Astrocyte (in vitro differentiated cells and primary cell): Measurements from ENCODE around the gene RCL1. TPM values are rescaled to one million over a fixed set of nuclear protein-coding genes. Genes with fewer than 3 reads are reported as not detected.

ENCODE experiments used
- DNase-seq: peaks from one replicate; pipeline ENCODE4 v3.0.0-alpha.2; 2010; ENCODE audit warnings: low read depth
- FAIRE-seq: peaks from 2 replicates; lab custom pipeline; 2011; peaks lifted over from hg19 to GRCh38; lab: Jason Lieb, UNC
- H2AFZ ChIP-seq: 2 replicates; pipeline ENCODE4 v1.6.0; 2012; ENCODE audit warnings: low read depth, low read length, inconsistent platforms
- H3K27ac ChIP-seq: 2 replicates; pipeline ENCODE4 v1.5.1; 2011; ENCODE audit warnings: low read depth, low read length, inconsistent platforms
- H3K27me3 ChIP-seq: 2 replicates; pipeline ENCODE4 v1.6.0; 2011; ENCODE audit warnings: low read length, inconsistent platforms; ENCODE audit not compliant: insufficient read depth
- H3K36me3 ChIP-seq: 2 replicates; pipeline ENCODE4 v1.5.1; 2011; ENCODE audit warnings: low read length, inconsistent platforms; ENCODE audit not compliant: insufficient read depth
- H3K4me1 ChIP-seq: 2 replicates; pipeline ENCODE4 v1.5.1; 2011; ENCODE audit warnings: low read length, inconsistent platforms; ENCODE audit not compliant: insufficient read depth
- H3K4me2 ChIP-seq: 2 replicates; pipeline ENCODE4 v1.6.0; 2012; ENCODE audit warnings: low read length, inconsistent platforms
- H3K4me3 ChIP-seq: 2 replicates; pipeline ENCODE4 v1.5.1; 2011; ENCODE audit warnings: low read depth, mild to moderate bottlenecking, low read length, inconsistent platforms; ENCODE audit not compliant: insufficient read depth
- H3K79me2 ChIP-seq: 2 replicates; pipeline ENCODE4 v1.6.0; 2012; ENCODE audit warnings: mild to moderate bottlenecking, low read length, inconsistent platforms; ENCODE audit not compliant: insufficient read depth
- H3K9ac ChIP-seq: 2 replicates; pipeline ENCODE4 v1.6.0; 2012; ENCODE audit warnings: mild to moderate bottlenecking, low read length, inconsistent platforms
- H3K9me3 ChIP-seq: 2 replicates; pipeline ENCODE4 v1.5.1; 2012; ENCODE audit warnings: low read depth, mild to moderate bottlenecking, low read length, inconsistent platforms; ENCODE audit not compliant: insufficient read depth
- H4K20me1 ChIP-seq: 2 replicates; pipeline ENCODE4 v1.6.0; 2012; ENCODE audit warnings: low read length, inconsistent platforms; ENCODE audit not compliant: insufficient read depth
- H3K27ac Mint-ChIP-seq: one replicate; pipeline ENCODE4 v1.8.0; 2021; ENCODE audit warnings: mild to moderate bottlenecking, mixed read lengths; ENCODE audit not compliant: unreplicated experiment
- H3K27me3 Mint-ChIP-seq: one replicate; pipeline ENCODE4 v1.8.0; 2021; ENCODE audit warnings: low read depth, mixed read lengths; ENCODE audit not compliant: unreplicated experiment
- H3K36me3 Mint-ChIP-seq: one replicate; pipeline ENCODE4 v1.8.0; 2021; ENCODE audit warnings: low read depth, mixed read lengths; ENCODE audit not compliant: unreplicated experiment
- H3K4me1 Mint-ChIP-seq: one replicate; pipeline ENCODE4 v1.8.0; 2021; ENCODE audit warnings: low read depth, mixed read lengths; ENCODE audit not compliant: unreplicated experiment
- H3K4me3 Mint-ChIP-seq: one replicate; pipeline ENCODE4 v1.8.0; 2021; ENCODE audit warnings: mild to moderate bottlenecking, moderate library complexity, mixed read lengths; ENCODE audit not compliant: unreplicated experiment
- H3K9me3 Mint-ChIP-seq: one replicate; pipeline ENCODE4 v1.8.0; 2021; ENCODE audit warnings: mild to moderate bottlenecking, mixed read lengths; ENCODE audit not compliant: unreplicated experiment
- CTCF ChIP-seq: IDR thresholded peaks from 2 replicates; pipeline ENCODE4 v1.5.1; 2011; ENCODE audit warnings: low read depth, mild to moderate bottlenecking, inconsistent platforms, low read length, moderate library complexity; ENCODE audit not compliant: insufficient read depth
- EZH2 ChIP-seq: IDR thresholded peaks from 2 replicates; pipeline ENCODE4 v1.6.1; 2012; ENCODE audit warnings: mild to moderate bottlenecking, low read length, inconsistent platforms; ENCODE audit not compliant: insufficient read depth
- total RNA-seq: library from RNA; stranded (reverse); gene quantifications from 2 replicates; pipeline ENCODE4 v1.2.1, GENCODE V29; 2021

Gene RCL1
- total RNA-seq, 1 donor from 2014 or later, result 22.3 TPM

- Mint-ChIP-seq H3K4me3 (no peak overlapping the region), H3K27me3 (peaks cover 5% of the 10 kb centered on the region), H3K27ac (no peak overlapping the region), H3K4me1 (peaks cover 6% of the 10 kb centered on the region), H3K36me3 (no peaks in the 10 kb centered on the region), H3K9me3 (no peaks in the 10 kb centered on the region)
- no peaks in the 10 kb centered on the region for H3K9me3 ChIP-seq
- no peaks in the 10 kb centered on the region for H4K20me1 ChIP-seq
- no peaks in the 10 kb centered on the region for H3K27me3 ChIP-seq
- no peak overlapping the region for H2AFZ ChIP-seq
- no peak for DNase-seq
- H3K9ac ChIP-seq, result no peak overlapping the region
- H3K27ac ChIP-seq, result no peak overlapping the region
- no peak overlapping the region for H3K4me2 ChIP-seq
- no peak for TF ChIP-seq CTCF
- no peak for TF ChIP-seq EZH2
- no peaks in the 10 kb centered on the region for H3K4me1 ChIP-seq
- no peaks in the 10 kb centered on the region for H3K79me2 ChIP-seq
- no peak for FAIRE-seq
- no peak overlapping the region for H3K4me3 ChIP-seq
- H3K36me3 ChIP-seq, result no peaks in the 10 kb centered on the region
Observed at GRCh38 chr9:4755026-4755609, 37.6 kb upstream of the RCL1 start.

DNA sequence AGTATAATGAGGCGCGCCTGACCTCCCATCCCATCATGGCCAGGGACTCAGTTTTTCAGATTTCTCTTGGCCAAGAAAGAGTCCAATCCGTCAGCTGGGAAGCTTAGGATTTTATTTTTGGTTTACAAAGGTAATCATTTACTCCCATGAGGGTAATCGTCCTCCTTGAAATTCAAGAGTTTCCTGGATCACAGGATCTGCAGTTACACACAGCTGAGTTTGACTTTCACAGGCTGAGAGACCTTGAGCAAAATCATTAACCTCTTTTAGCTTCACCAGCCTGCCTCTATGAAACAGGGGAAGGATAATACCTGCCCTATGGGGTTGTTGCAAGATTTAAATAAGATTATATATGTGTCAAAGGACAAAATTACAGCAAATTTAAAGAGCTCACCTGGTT lies 36.3 kb upstream of the RCL1 start:
- peaks cover 11% of the 10 kb centered on the region for H3K27me3 Mint-ChIP-seq
- H3K27ac Mint-ChIP-seq, result no peak overlapping the region
- H3K27me3 ChIP-seq, result no peaks in the 10 kb centered on the region
- no peak overlapping the region for H2AFZ ChIP-seq
- no peak overlapping the region for H3K9ac ChIP-seq
- no peaks in the 10 kb centered on the region for H3K79me2 ChIP-seq
- H3K9me3 ChIP-seq, result no peaks in the 10 kb centered on the region
- no peak overlapping the region for H3K4me3 ChIP-seq
- no peaks in the 10 kb centered on the region for H3K36me3 ChIP-seq
- H3K9me3 Mint-ChIP-seq, result no peaks in the 10 kb centered on the region
- TF ChIP-seq CTCF (no peak), EZH2 (no peak)
- peaks cover 4% of the 10 kb centered on the region for H3K4me1 Mint-ChIP-seq
- no peak overlapping the region for H3K27ac ChIP-seq
- no peaks in the 10 kb centered on the region for H3K4me1 ChIP-seq
- H3K36me3 Mint-ChIP-seq, result no peaks in the 10 kb centered on the region
- H3K4me3 Mint-ChIP-seq, result no peak overlapping the region
- H4K20me1 ChIP-seq, result no peaks in the 10 kb centered on the region
- no peak overlapping the region for H3K4me2 ChIP-seq
- no peak for FAIRE-seq
- DNase-seq, result no peak

DNA sequence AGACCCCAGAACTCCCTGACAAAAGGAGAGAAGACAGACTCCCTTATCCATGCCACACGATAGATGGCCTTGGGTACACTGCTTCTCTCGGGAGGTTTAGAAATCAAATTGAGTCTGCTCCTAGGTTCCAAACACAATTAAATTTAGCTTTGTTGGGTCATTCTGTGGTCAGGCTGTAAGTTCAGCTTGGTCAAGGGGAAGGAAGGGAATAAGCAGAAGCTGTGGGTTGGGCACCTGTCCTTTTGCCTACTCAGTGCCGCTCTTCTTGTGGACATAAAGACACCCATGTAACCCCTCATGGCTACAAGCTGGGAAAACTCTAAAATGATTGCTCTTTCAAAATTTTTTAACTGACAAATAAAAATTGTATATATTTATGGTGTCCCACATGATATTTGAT lies 32.6 kb upstream of the RCL1 start:
- no peak overlapping the region for H2AFZ ChIP-seq
- DNase-seq (no peak), FAIRE-seq (no peak)
- H3K4me3 ChIP-seq, result no peak overlapping the region
- no peaks in the 10 kb centered on the region for H3K27me3 ChIP-seq
- H3K79me2 ChIP-seq, result no peaks in the 10 kb centered on the region
- no peaks in the 10 kb centered on the region for H3K9me3 Mint-ChIP-seq
- no peak for TF ChIP-seq CTCF
- no peak for TF ChIP-seq EZH2
- no peak overlapping the region for H3K27ac ChIP-seq
- no peak overlapping the region for H3K4me2 ChIP-seq
- H4K20me1 ChIP-seq, result no peaks in the 10 kb centered on the region
- no peaks in the 10 kb centered on the region for H3K9me3 ChIP-seq
- H3K36me3 Mint-ChIP-seq, result no peaks in the 10 kb centered on the region
- H3K4me1 ChIP-seq, result peaks cover 8% of the 10 kb centered on the region
- no peak overlapping the region for H3K9ac ChIP-seq
- no peak overlapping the region for H3K4me3 Mint-ChIP-seq
- no peaks in the 10 kb centered on the region for H3K36me3 ChIP-seq
- no peak overlapping the region for H3K27ac Mint-ChIP-seq
- H3K27me3 Mint-ChIP-seq, result peaks cover 11% of the 10 kb centered on the region
- peaks cover 17% of the 10 kb centered on the region for H3K4me1 Mint-ChIP-seq
